ENCODE measurements around the gene MYO1B.

Gene MYO1B

GRCh38 chr2:191467113-191467512 is 221.9 kb downstream of the MYO1B start:
- DNase-seq, result no peak

- DNase-seq, result no peak
Measured at GRCh38 chr2:191470306-191470705, 225.1 kb downstream of the MYO1B start.

GRCh38 chr2:191474464-191474863 is 229.3 kb downstream of the MYO1B start:
- no peak for DNase-seq

All from fibroblast of skin of scalp (primary cell).